Breast epithelium (tissue), 4 donors: ENCODE measurements around the gene MRGPRG. TPM values are rescaled to one million over a fixed set of nuclear protein-coding genes. Genes with fewer than 3 reads are reported as not detected.
A peak's percentile ranks its signal among the peaks of the same experiment; 100 is the strongest.

Source experiments
- DNase-seq, 2 donors: peaks; one replicate each; pipeline ENCODE4 v3.0.0-alpha.2; 2019; ENCODE audit warnings: low spot score in 2 of 2
- H3K27ac ChIP-seq, 2 donors: fragments of 200-600 bp; sonication (generic) in 1 of 2; one replicate each; pipeline ENCODE4 v1.5.1; 2016 to 2019; ENCODE audit warnings: mild to moderate bottlenecking in 1 of 2
- H3K27me3 ChIP-seq, 2 donors: fragments of 200-600 bp; sonication (generic) in 1 of 2; one replicate each; pipeline versions ENCODE4 v1.5.1 to v1.6.0; 2017 to 2019; ENCODE audit warnings: control low read depth in 1 of 2, mild to moderate bottlenecking in 1 of 2
- H3K36me3 ChIP-seq: fragments of 200-600 bp; one replicate; pipeline ENCODE4 v1.5.1; 2019
- H3K4me1 ChIP-seq, 2 donors: fragments of 200-600 bp; sonication (generic); one replicate each; pipeline ENCODE4 v1.5.1; 2016 to 2019; ENCODE audit warnings: control low read depth in 1 of 2
- H3K4me3 ChIP-seq, 3 donors: fragments of 200-600 bp; sonication (generic); 1 replicate in 2 of 3; 2 replicates in 1 of 3; pipeline ENCODE4 v1.5.1; 2016 to 2019; ENCODE audit warnings: mild to moderate bottlenecking in 3 of 3, moderate library complexity in 2 of 3
- H3K9me3 ChIP-seq, 2 donors: fragments of 200-600 bp; sonication (generic) in 1 of 2; one replicate each; pipeline ENCODE4 v1.5.1; 2016 to 2019; ENCODE audit warnings: control low read depth in 1 of 2
- CTCF ChIP-seq, 3 donors: fragments of 450-650 bp; IDR thresholded peaks; one replicate each; pipeline ENCODE4 v1.5.1; 2016 to 2017; ENCODE audit warnings: antibody characterized with exemption in 3 of 3, mild to moderate bottlenecking in 3 of 3, moderate library complexity in 3 of 3
- POLR2A ChIP-seq: fragments of 450-650 bp; IDR thresholded peaks from one replicate; pipeline ENCODE4 v1.6.1; 2016; ENCODE audit warnings: antibody characterized with exemption, mild to moderate bottlenecking, moderate library complexity
- POLR2AphosphoS5 ChIP-seq, 3 donors: sonication (generic); formaldehyde crosslinking; IDR thresholded peaks; one replicate each; pipeline ENCODE4 v1.6.1; 2017; ENCODE audit warnings: antibody characterized with exemption in 3 of 3
- intact Hi-C: fragments of 100-400 bp; cut with DNase I; formaldehyde crosslinking; loops from one replicate; pipeline ENCODE4 v1.15.1; 2023; ENCODE audit warnings: low total_unique reads
- total RNA-seq, 3 donors: library from RNA; depleted of rRNA; stranded (reverse); fragments of >200 nt; gene quantifications; one replicate each; pipeline ENCODE4 v1.1.0, GENCODE V29; 2016

MRGPRG gene
- total RNA-seq, 3 donors from 2014 or later, result not detected

GRCh38 chr11:3190600-3190999, 28.0 kb downstream of the MRGPRG start:
- Histone ChIP-seq H3K27ac (no peak overlapping the region), H3K4me1 (no peaks in the 10 kb centered on the region), H3K27me3 (no peaks in the 10 kb centered on the region), H3K9me3 (no peaks in the 10 kb centered on the region), H3K4me3 (no peak overlapping the region), H3K36me3 (no peaks in the 10 kb centered on the region)
- DNase-seq, result peak in 1 of 2 donors; percentile 15
- intact Hi-C loops, result no loop called here
- no peak for TF ChIP-seq POLR2AphosphoS5 (IDR thresholded peaks at IDR 0.05)
- TF ChIP-seq CTCF (IDR thresholded peaks at IDR 0.05), result no peak

- TF ChIP-seq POLR2A (no peak), POLR2AphosphoS5 (IDR thresholded peaks at IDR 0.05) (no peak), CTCF (IDR thresholded peaks at IDR 0.05) (no peak)
- Histone ChIP-seq H3K27me3 (no peaks in the 10 kb centered on the region), H3K36me3 (no peaks in the 10 kb centered on the region), H3K9me3 (no peaks in the 10 kb centered on the region), H3K4me1 (no peaks in the 10 kb centered on the region), H3K4me3 (no peak overlapping the region), H3K27ac (no peak overlapping the region)
- intact Hi-C loops, result loop anchor here (5.0 kb wide), 1 partner anchor 608 kb away; no protein-coding TSS in a partner anchor
- peak in 1 of 2 donors; percentile 34 for DNase-seq
Observed at GRCh38 chr11:3189886-3190583, 28.6 kb downstream of the MRGPRG start.

GRCh38 chr11:3189196-3189843, 29.3 kb downstream of the MRGPRG start:
- no peaks in the 10 kb centered on the region for H3K9me3 ChIP-seq
- H3K4me1 ChIP-seq, result no peaks in the 10 kb centered on the region
- H3K36me3 ChIP-seq, result no peaks in the 10 kb centered on the region
- no peak overlapping the region for H3K27ac ChIP-seq
- peak in 1 of 2 donors; percentile 43 for DNase-seq
- TF ChIP-seq CTCF (IDR thresholded peaks at IDR 0.05) (no peak), POLR2A (no peak), POLR2AphosphoS5 (IDR thresholded peaks at IDR 0.05) (no peak)
- H3K27me3 ChIP-seq, result no peaks in the 10 kb centered on the region
- no peak overlapping the region for H3K4me3 ChIP-seq
- intact Hi-C loops, result loop anchor here (5.0 kb wide), 1 partner anchor 607 kb away; no protein-coding TSS in a partner anchor

GRCh38 chr11:3188496-3189195, 30.0 kb downstream of the MRGPRG start:
- H3K9me3 ChIP-seq, result no peaks in the 10 kb centered on the region
- H3K27ac ChIP-seq, result no peak overlapping the region
- no peak overlapping the region for H3K4me3 ChIP-seq
- no peaks in the 10 kb centered on the region for H3K4me1 ChIP-seq
- no peaks in the 10 kb centered on the region for H3K27me3 ChIP-seq
- TF ChIP-seq CTCF (IDR thresholded peaks at IDR 0.05), result no peak
- TF ChIP-seq POLR2A, result no peak
- DNase-seq, result peak in 1 of 2 donors; percentile 43
- H3K36me3 ChIP-seq, result no peaks in the 10 kb centered on the region
- intact Hi-C loops, result loop anchor here (5.0 kb wide), 1 partner anchor 606 kb away; no protein-coding TSS in a partner anchor
